GM10266 (cell line): Measurements from ENCODE around the gene ACTR3.

ENCODE experiments used
- DNase-seq: peaks from one replicate; pipeline ENCODE4 v3.0.0; 2012; ENCODE audit errors: extremely low spot score
- CTCF ChIP-seq: IDR thresholded peaks from 2 replicates; pipeline ENCODE4 v1.5.1; 2012; ENCODE audit warnings: mild to moderate bottlenecking, low read depth; ENCODE audit not compliant: control insufficient read depth, insufficient read depth; ENCODE audit errors: missing control alignments

Gene ACTR3

DNA sequence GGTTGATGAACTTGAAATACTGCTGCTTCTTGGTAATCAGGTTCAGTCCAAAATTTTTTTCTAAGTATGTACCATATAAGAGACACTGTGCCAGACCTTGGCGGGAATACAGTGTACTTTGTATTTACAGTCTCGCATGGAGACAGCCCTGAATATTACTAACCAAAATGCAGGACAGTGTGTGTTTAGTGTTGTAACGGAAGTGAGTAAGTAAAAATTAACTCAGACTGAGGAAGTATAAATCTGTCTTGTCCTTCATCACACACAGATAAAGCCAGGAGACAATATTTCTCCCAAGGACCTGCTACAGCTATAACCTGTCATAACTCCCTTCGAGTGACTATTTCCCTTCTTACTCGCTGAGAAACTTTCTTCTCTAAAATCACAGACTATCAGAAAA, 76.9 kb downstream of the ACTR3 start:
- TF ChIP-seq CTCF = no peak
- no peak for DNase-seq

- no peak for TF ChIP-seq CTCF
- no peak for DNase-seq
Measured at GRCh38 chr2:113967272-113967671, 77.4 kb downstream of the ACTR3 start.

DNA sequence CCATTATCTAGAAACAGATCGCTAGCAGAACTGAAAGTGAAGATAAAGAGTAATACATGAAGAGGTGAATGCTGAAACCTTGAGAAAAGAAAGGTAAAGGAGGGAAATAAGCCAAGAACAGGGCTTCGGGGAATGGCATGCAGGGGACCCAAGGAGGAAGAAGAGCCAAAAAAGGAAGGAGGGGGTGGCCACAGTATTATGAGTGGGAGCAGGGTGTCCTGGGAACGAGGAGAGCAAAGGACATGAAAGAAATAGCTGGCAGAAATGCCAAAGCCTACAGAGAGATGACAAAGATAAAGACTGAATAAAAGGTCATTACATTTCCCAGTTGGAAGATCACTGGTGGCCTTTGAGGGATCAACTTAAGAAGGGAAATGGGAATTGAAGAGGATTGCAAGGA, 82.9 kb downstream of the ACTR3 start:
- TF ChIP-seq CTCF = no peak
- DNase-seq = no peak

DNA sequence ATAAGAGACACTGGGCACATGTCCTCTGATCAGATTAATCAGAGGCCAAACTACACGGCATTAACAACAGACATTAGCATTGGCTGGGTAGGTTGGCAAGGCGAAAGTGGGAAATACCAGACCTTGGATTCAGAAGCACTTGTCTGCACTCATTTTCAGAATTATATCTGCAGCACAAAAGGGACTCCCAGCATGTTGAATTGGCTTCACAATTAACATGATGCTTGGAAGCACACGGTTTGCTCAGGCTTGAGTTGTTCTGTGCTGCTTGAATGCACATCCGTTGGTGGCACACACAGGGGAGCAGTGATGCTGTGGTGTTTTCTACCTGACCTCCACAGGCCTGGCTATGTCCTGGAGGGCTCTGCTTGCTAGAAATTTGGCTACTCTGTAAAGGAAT, 83.9 kb downstream of the ACTR3 start:
- TF ChIP-seq CTCF = no peak

GRCh38 chr2:113974727-113975126, 84.8 kb downstream of the ACTR3 start:
- TF ChIP-seq CTCF = no peak
- no peak for DNase-seq

More for the DNA sequence above, 83.9 kb downstream of the ACTR3 start:
- DNase-seq = no peak

GRCh38 chr2:113976277-113976928, 86.5 kb downstream of the ACTR3 start:
- DNase-seq = no peak

GRCh38 chr2:113977060-113977659, 87.3 kb downstream of the ACTR3 start:
- TF ChIP-seq CTCF = no peak
- no peak for DNase-seq

More at GRCh38 chr2:113976277-113976928, 86.5 kb downstream of the ACTR3 start:
- no peak for TF ChIP-seq CTCF
